CD14-positive monocyte (primary cell): ENCODE results near the gene CMTM5. TPM values are rescaled to one million over a fixed set of nuclear protein-coding genes. Genes with fewer than 3 reads are reported as not detected.
"Not testable (repeated sequence)": the region's sequence is repeated elsewhere in the genome, so short reads cannot be mapped to it uniquely, and the experiment has no call there.

ENCODE experiments used
- DNase-seq, 3 donors: peaks; one replicate each; pipeline ENCODE4 v3.0.0-alpha.2; 2011 to 2022
- H2AFZ ChIP-seq: 2 replicates; pipeline ENCODE4 v1.6.0; 2012; ENCODE audit warnings: mild to moderate bottlenecking, low read depth, low read length, inconsistent platforms; ENCODE audit not compliant: insufficient read depth, poor library complexity, severe bottlenecking
- H3K27ac ChIP-seq, 2 donors: 1 replicate in 1 of 2; 2 replicates in 1 of 2; pipeline ENCODE4 v1.5.1; 2012 to 2013; ENCODE audit warnings: low read length in 2 of 2, control low read depth in 1 of 2, inconsistent platforms in 1 of 2, low read depth in 1 of 2, mild to moderate bottlenecking in 1 of 2
- H3K27me3 ChIP-seq, 2 donors: one replicate each; pipeline versions ENCODE4 v1.6.0 to v1.6.1; 2011 to 2013; ENCODE audit warnings: low read length in 2 of 2; ENCODE audit not compliant: control insufficient read depth in 2 of 2, insufficient read depth in 2 of 2
- H3K36me3 ChIP-seq, 2 donors: replicated peaks in 1 of 2; 1 replicate in 1 of 2; 2 replicates in 1 of 2; pipeline versions ENCODE4 v1.5.1 to v1.6.1; 2012 to 2013; ENCODE audit warnings: low read length in 2 of 2, control low read depth in 1 of 2, inconsistent platforms in 1 of 2, mild to moderate bottlenecking in 1 of 2; ENCODE audit not compliant: insufficient read depth in 2 of 2, control insufficient read depth in 1 of 2
- H3K4me1 ChIP-seq, 2 donors: 1 replicate in 1 of 2; 2 replicates in 1 of 2; pipeline versions ENCODE4 v1.5.1 to v1.6.1; 2012 to 2013; ENCODE audit warnings: low read length in 2 of 2, control low read depth in 1 of 2, inconsistent platforms in 1 of 2, mild to moderate bottlenecking in 1 of 2, moderate library complexity in 1 of 2; ENCODE audit not compliant: insufficient read depth in 2 of 2, control insufficient read depth in 1 of 2
- H3K4me2 ChIP-seq: replicated peaks from 2 replicates; pipeline ENCODE3; 2012; ENCODE audit warnings: low read length, moderate library complexity, mild to moderate bottlenecking; ENCODE audit not compliant: poor library complexity, severe bottlenecking; ENCODE audit errors: extremely low read depth
- H3K4me3 ChIP-seq, 3 experiments: fragments of 200-600 bp in 1 of 3; sonication (generic) in 1 of 3; replicated peaks in 1 of 3; 1 replicate in 2 of 3; 2 replicates in 1 of 3; pipeline ENCODE4 v1.5.1; 2011 to 2013; ENCODE audit warnings: low read length in 3 of 3, mild to moderate bottlenecking in 3 of 3, control low read depth in 2 of 3, low read depth in 2 of 3, inconsistent platforms in 1 of 3, moderate library complexity in 1 of 3
- H3K79me2 ChIP-seq: 2 replicates; pipeline ENCODE4 v1.6.0; 2012; ENCODE audit warnings: mild to moderate bottlenecking, control low read depth, inconsistent platforms, low read length, moderate library complexity; ENCODE audit not compliant: insufficient read depth
- H3K9ac ChIP-seq: 2 replicates; pipeline ENCODE4 v1.6.0; 2017; ENCODE audit warnings: low read length, mild to moderate bottlenecking; ENCODE audit not compliant: insufficient read depth, poor library complexity, severe bottlenecking
- H3K9me3 ChIP-seq, 2 donors: replicated peaks in 1 of 2; 1 replicate in 1 of 2; 2 replicates in 1 of 2; pipeline versions ENCODE4 v1.5.1 to v1.6.1; 2012 to 2013; ENCODE audit warnings: low read length in 2 of 2, control low read depth in 1 of 2; ENCODE audit not compliant: control insufficient read depth in 1 of 2, insufficient read depth in 1 of 2
- H4K20me1 ChIP-seq: 2 replicates; pipeline ENCODE4 v1.6.0; 2012; ENCODE audit warnings: mild to moderate bottlenecking, low read length, control low read depth, moderate library complexity; ENCODE audit not compliant: insufficient read depth
- H3K27ac Mint-ChIP-seq, 7 donors: one replicate each; pipeline ENCODE4 v1.8.0; 2020; ENCODE audit warnings: mild to moderate bottlenecking in 7 of 7, mixed read lengths in 7 of 7, moderate library complexity in 6 of 7, inconsistent platforms in 2 of 7
- H3K27me3 Mint-ChIP-seq, 3 donors: one replicate each; pipeline ENCODE4 v1.8.0; 2021 to 2022; ENCODE audit warnings: low read depth in 3 of 3, mild to moderate bottlenecking in 3 of 3, mixed read lengths in 3 of 3, moderate library complexity in 3 of 3, inconsistent platforms in 1 of 3
- H3K36me3 Mint-ChIP-seq, 2 donors: one replicate each; pipeline ENCODE4 v1.8.0; 2020; ENCODE audit warnings: mixed read lengths in 2 of 2, inconsistent platforms in 1 of 2, mild to moderate bottlenecking in 1 of 2
- H3K4me1 Mint-ChIP-seq: one replicate; pipeline ENCODE4 v1.8.0; 2020; ENCODE audit warnings: mild to moderate bottlenecking, mixed read lengths
- H3K4me3 Mint-ChIP-seq, 2 donors: one replicate each; pipeline ENCODE4 v1.8.0; 2020; ENCODE audit warnings: mild to moderate bottlenecking in 2 of 2, mixed read lengths in 2 of 2, moderate library complexity in 1 of 2
- H3K9me3 Mint-ChIP-seq, 7 donors: one replicate each; pipeline ENCODE4 v1.8.0; 2020 to 2022; ENCODE audit warnings: mixed read lengths in 7 of 7, mild to moderate bottlenecking in 6 of 7, moderate library complexity in 6 of 7, inconsistent platforms in 2 of 7
- WGBS: methylation state at CpG from one replicate; pipeline ENCODE4 v1.1.5; 2013; ENCODE audit warnings: missing lambda C conversion rate; ENCODE audit not compliant: insufficient coverage; 5-methylcytosine and 5-hydroxymethylcytosine counted together
- intact Hi-C, 2 donors: fragments of 100-400 bp; cut with micrococcal nuclease; formaldehyde crosslinking; loops; one replicate each; pipeline versions ENCODE4 v1.15.0 to v1.15.1; 2023
- polyA plus RNA-seq, 3 donors: library from polyadenylated mRNA; depleted of rRNA in 1 of 3; unstranded in 2 of 3; stranded (reverse) in 1 of 3; fragments of 300-500 nt in 2 of 3; fragments of >200 nt in 1 of 3; fragmentation: Illumina TruSeq in 2 of 3; gene quantifications; 1 replicate in 2 of 3; 2 replicates in 1 of 3; pipeline ENCODE4 v1.2.3, GENCODE V29; 2012 to 2021
- TF ChIP-seq, protein P1 (sequence below): fragments of 200-600 bp; IDR thresholded peaks from one replicate; pipeline ENCODE4 v1.8.0; 2022; ENCODE audit warnings: antibody characterized with exemption, mild to moderate bottlenecking

CMTM5 gene
- polyA plus RNA-seq, 3 donors = 0.93 to 1.1 TPM; not detected in 1

DNA sequence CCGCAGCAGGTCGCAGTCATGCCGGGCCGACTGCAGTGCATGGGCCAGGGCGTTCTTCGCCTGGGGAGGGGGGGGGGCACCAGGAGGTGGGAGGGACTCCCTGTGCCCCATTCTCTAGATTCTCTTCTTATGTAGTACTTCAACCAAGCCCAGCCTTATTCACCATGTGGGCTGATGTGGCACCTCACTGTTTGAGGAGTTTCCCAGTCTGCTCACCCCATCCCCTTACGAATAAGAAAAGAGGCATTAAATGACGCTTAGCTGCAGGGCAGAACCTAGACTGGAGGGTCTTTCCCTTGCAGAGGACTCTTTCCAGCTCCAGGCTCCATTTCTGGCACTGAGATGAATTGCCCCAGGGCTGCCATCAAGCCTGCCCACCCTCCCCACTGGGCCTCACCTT is 12.2 kb downstream of the CMTM5 start:
- Mint-ChIP-seq H3K4me3 (no peak overlapping the region), H3K27ac (no peak overlapping the region), H3K9me3 (no peaks in the 10 kb centered on the region), H3K36me3 (no peaks in the 10 kb centered on the region), H3K4me1 (no peaks in the 10 kb centered on the region), H3K27me3 (peaks cover 4 to 10% (median 9%) of the 10 kb centered on the region in 3 donors)
- Histone ChIP-seq H3K9ac (no peak overlapping the region), H3K36me3 (no peaks in the 10 kb centered on the region), H3K4me1 (no peaks in the 10 kb centered on the region), H3K27ac (no peak overlapping the region), H3K4me2 (no peak overlapping the region), H3K27me3 (no peaks in the 10 kb centered on the region), H3K79me2 (no peaks in the 10 kb centered on the region), H3K4me3 (no peak overlapping the region), H4K20me1 (no peaks in the 10 kb centered on the region), H2AFZ (no peak overlapping the region), H3K9me3 (no peaks in the 10 kb centered on the region)
- WGBS = 100% methylated on average over 2 of the region's 8 CpGs
- DNase-seq = no peak
- TF ChIP-seq, protein P1, sequence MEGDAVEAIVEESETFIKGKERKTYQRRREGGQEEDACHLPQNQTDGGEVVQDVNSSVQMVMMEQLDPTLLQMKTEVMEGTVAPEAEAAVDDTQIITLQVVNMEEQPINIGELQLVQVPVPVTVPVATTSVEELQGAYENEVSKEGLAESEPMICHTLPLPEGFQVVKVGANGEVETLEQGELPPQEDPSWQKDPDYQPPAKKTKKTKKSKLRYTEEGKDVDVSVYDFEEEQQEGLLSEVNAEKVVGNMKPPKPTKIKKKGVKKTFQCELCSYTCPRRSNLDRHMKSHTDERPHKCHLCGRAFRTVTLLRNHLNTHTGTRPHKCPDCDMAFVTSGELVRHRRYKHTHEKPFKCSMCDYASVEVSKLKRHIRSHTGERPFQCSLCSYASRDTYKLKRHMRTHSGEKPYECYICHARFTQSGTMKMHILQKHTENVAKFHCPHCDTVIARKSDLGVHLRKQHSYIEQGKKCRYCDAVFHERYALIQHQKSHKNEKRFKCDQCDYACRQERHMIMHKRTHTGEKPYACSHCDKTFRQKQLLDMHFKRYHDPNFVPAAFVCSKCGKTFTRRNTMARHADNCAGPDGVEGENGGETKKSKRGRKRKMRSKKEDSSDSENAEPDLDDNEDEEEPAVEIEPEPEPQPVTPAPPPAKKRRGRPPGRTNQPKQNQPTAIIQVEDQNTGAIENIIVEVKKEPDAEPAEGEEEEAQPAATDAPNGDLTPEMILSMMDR = no peak
- intact Hi-C loops = no loop called here

DNA sequence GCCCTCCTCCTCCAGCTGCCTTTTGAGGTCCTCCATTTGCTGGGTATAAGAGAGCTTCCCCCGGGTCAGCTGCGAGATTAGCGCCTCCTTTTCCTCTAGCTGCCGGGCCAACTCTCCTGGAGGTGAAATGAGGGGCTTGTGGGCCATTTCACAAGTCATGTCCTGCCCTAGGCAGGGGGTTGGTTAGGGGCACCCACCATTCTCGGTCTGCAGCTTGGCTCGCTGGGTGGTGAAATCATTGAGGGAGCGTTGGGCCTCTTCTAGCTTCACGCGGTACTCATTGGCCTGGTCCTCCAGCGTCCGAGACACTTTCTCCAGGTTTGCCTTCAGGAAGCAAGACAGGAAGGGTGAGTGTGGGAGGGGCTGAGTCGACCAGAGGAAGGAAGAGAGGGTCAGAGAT is 12.6 kb downstream of the CMTM5 start:
- H3K4me3 Mint-ChIP-seq = no peak overlapping the region
- Histone ChIP-seq H3K9me3 (no peaks in the 10 kb centered on the region), H3K4me2 (no peak overlapping the region), H2AFZ (no peak overlapping the region), H3K9ac (no peak overlapping the region), H3K4me1 (no peaks in the 10 kb centered on the region), H3K27ac (no peak overlapping the region), H3K79me2 (no peaks in the 10 kb centered on the region), H3K36me3 (no peaks in the 10 kb centered on the region), H4K20me1 (no peaks in the 10 kb centered on the region), H3K27me3 (no peaks in the 10 kb centered on the region), H3K4me3 (no peak overlapping the region)
- TF ChIP-seq, protein P1 = no peak
- no peaks in the 10 kb centered on the region for H3K4me1 Mint-ChIP-seq
- H3K27ac Mint-ChIP-seq = peak overlapping the region in 1 of 7 donors; percentile 11
- 54% methylated on average over 4 of the region's 12 CpGs for WGBS
- DNase-seq = no peak
- no peaks in the 10 kb centered on the region for H3K9me3 Mint-ChIP-seq
- no peaks in the 10 kb centered on the region for H3K36me3 Mint-ChIP-seq
- intact Hi-C loops = no loop called here
- H3K27me3 Mint-ChIP-seq = peaks cover 4 to 11% (median 9%) of the 10 kb centered on the region in 3 donors

DNA sequence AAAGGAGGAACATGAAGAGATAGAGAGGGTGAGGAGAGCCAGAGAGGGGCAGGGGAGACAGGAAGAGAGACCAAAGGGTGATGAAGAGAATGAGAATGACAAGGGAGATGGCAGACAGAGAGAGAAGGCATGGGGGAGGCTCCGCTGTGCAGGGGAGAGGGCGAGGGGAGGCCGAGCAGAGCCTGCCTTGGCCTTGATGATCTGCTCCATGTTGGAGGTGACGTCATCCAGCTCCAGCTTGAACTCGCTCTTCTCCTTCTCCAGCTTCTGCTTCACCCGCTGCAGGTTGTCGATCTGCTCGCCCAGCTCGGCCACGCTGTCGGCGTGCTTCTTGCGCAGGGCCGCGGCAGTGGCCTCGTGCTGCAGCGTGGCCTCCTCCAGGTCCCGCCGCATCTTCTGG is 13.0 kb downstream of the CMTM5 start:
- H3K27ac Mint-ChIP-seq, H3K4me3 ChIP-seq, H4K20me1 ChIP-seq, H3K9me3 ChIP-seq, H3K27me3 ChIP-seq, H3K4me2 ChIP-seq, H3K4me1 ChIP-seq, DNase-seq, H3K27ac ChIP-seq, H3K9ac ChIP-seq, H3K79me2 ChIP-seq, H3K36me3 Mint-ChIP-seq, H3K4me3 Mint-ChIP-seq, intact Hi-C loops, H3K4me1 Mint-ChIP-seq, H3K36me3 ChIP-seq, H3K9me3 Mint-ChIP-seq, H2AFZ ChIP-seq: not testable (repeated sequence)
- WGBS = no CpG with 5 or more reads among the region's 19 CpGs
- peaks cover 4 to 11% (median 9%) of the 10 kb centered on the region in 3 donors for H3K27me3 Mint-ChIP-seq
